ENCODE measurements around the gene TRHDE.
"Not testable (repeated sequence)": the region's sequence is repeated elsewhere in the genome, so short reads cannot be mapped to it uniquely, and the experiment has no call there.

The TRHDE gene

DNA sequence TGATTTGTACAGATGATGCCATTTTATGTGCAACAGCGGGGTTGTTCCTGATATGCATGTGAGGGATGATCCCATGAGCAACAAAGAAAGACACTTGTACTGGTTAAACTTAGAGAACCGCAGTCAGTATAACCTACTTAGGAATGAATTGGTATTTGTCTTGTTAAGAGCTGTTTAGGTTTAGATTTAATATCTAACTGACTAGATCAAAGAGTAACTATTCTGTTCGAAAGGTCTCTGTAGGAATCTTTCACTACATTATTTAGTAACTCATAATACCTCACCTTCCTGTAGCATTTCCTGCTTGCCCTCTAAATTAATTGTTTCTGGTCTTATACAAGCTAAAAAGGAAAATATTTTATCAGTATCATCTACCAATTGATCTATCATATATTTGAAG, 350.4 kb downstream of the TRHDE start:
- no peak for DNase-seq (ENCODE audit: low read depth)

DNA sequence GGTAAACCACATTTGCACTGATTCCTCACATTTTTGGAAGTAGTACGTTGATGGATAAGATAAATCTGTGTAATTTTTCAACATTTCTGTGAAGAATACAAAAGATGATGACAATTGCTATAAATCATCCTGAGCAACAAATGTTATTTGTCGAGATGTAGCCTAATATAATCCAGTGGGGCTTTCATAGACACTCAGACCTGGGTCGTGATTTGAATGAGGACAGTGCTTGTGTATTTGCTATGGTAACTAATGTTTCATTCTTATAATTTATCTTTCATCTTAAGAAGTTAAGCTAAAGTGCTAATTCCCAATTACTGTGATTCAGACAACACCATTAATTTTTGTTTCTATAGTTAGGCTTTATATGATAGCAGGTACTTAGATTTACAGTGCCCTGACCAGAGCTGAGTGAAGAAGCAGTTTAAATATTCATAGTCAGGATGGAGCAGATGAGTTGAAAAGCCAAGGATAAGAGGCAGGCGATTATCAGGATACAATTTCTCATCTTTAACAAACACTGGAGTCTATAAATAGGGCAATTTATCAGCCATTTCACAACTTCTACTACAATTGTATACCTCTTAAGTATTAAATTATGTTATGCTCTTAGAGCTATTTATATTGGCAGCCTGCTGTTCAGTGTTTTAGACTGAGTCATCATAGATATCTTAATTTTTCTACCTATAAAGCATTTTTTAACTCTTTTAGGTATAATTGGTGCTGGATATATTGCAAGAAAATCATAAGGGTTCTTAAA, 359.9 kb downstream of the TRHDE start:
- no peak for DNase-seq (ENCODE audit: low read depth)

DNA sequence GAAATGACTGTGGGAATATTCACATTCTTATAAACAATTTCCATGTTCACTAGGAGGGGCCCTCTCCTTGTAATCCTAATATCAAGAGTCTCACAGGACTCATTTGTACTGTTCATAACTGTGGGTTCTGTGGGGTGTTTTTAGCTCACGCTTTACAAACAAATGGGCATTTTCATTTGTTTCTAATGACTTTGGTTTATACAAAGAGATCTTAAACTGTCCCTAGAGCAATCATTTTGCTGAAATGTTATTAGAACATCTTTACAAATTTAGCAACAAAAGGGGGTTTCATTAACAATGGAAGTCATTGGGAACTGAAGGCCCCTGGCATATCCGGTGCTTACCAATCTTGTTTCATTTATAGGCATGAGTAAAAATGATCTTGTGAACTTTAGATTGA, 370.5 kb downstream of the TRHDE start:
- no peak for DNase-seq (ENCODE audit: low read depth)

DNA sequence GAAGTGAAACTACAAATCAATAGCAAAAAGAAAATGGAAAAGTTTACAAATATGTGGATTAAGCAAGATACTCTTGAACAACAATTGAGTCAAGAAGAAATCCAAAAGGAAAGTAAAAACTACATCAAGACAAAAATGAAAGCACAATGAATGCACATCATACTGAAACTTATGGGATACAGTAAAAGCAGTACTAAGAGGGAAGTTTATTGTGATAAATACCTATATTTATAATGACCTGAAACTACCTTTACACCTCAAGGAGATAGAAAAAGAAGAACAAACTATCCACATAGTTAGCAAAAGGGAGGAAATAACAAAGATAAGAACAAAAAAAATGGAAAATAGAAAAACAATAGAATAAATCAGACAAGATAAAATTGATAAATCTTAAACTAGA, 375.0 kb downstream of the TRHDE start:
- no peak for DNase-seq (ENCODE audit: low read depth)

DNA sequence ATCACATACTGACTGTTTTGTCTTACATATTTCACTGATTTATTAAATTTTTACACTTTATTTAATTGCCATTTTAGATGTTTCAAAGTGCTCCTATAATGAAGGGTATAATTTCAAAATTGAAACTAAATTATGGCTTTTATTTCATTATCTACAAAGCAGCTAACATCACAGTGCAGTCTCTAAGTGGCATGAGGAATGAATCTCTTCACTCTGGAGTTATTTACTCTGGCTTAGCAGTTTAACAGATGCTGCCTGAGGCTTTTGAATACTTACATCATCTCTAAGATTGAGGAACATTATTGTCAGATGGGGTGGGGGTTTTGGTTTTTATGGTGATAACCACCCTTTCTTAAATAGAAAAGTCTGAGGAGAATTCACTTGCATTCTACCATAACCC, 386.4 kb downstream of the TRHDE start:
- no peak for DNase-seq (ENCODE audit: low read depth)

DNA sequence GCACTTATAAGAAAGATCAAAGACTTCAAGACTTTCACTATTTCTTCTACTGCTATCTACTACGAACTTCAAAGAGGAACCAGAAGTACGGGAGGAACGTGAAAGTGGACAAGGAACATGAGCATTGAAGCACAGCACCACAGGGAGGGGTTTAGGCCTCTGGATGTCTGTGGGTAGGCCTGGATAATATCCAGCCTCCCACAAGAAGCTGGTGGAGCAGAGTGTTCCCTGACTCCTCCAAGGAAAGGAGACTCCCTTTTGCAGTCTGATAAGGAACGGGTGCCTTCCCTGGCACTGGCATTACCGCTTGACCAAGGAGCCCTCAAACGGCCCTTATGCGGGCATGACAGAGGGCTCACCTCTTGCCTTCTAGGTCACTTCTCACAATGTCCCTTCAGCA, 388.0 kb downstream of the TRHDE start:
- DNase-seq (ENCODE audit: low read depth): not testable (repeated sequence)

DNA sequence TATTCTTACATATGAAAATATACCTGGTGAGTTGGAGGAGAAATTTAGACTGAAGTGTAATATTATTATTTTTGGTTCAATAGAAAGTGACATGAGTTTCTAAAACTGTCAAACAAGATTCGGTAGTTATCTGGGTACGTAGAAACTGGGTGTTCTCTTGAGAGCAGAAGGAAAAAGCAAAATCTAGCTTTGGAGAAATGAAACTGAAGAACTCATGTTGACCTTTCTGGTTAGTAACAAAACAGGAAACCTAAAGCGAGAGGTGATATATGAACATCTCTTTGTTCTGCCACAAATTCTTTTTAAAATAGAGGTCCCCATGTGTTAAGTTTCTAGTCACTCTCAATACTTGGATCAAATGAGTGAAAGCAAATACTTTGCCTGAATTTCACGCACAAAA, 401.7 kb downstream of the TRHDE start:
- no peak for DNase-seq (ENCODE audit: low read depth)

DNA sequence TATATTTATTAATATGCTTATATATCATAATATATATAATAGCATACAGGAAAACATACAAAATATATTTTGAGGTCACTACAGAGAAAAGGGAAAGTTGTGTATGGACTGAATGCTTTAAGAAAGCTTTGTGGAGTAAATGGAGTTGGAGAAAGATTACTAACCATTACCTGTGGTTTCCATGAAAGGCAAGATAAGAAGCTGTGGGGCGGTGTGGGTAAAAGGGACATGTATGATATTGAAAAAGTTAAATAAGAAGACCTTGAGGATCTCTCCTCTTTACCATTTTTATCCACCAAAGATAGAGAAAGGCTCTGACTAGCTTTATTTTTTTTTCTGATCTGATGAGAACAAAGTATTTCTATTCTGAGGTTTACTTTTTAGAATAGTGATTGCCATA, 404.4 kb downstream of the TRHDE start:
- DNase-seq (ENCODE audit: low read depth): no peak

DNA sequence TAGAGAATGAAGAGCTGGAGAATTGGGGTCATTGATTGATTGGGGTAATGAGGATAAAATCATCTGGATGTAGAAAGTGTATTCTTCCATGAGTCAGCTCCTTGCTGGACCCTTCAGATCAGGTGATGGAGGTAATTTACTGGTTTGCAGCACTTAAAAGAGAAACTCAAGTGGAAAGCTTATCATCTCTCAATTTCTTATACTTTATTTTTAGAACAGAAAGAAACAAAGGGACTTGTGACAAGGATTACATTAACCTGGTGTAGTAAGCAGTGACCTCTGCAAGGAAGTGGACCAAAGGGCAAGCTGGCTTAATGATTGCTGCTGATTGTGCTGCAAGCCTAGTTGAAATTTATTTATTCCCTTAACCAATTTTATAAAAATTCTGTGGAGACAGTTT, 405.0 kb downstream of the TRHDE start:
- DNase-seq (ENCODE audit: low read depth): no peak

DNA sequence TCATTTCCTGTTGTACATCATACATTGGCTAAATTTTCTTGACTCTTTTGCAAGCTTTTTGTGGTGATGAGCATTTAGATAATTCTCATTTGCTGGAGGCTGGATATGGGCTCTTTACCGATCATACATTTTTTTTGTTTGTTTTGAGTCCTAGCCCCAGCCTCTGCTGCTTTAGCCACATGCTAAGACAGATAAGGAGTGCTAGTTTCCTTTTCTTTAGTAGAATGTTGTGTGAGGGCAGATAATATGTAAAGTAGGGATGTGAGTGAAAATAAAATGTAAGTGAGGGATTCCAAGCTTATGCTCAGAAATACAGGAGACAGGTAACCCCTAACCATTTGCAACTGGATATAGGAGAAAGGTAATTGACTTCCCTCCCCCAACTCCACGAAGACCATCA, 405.7 kb downstream of the TRHDE start:
- DNase-seq (ENCODE audit: low read depth): no peak

DNA sequence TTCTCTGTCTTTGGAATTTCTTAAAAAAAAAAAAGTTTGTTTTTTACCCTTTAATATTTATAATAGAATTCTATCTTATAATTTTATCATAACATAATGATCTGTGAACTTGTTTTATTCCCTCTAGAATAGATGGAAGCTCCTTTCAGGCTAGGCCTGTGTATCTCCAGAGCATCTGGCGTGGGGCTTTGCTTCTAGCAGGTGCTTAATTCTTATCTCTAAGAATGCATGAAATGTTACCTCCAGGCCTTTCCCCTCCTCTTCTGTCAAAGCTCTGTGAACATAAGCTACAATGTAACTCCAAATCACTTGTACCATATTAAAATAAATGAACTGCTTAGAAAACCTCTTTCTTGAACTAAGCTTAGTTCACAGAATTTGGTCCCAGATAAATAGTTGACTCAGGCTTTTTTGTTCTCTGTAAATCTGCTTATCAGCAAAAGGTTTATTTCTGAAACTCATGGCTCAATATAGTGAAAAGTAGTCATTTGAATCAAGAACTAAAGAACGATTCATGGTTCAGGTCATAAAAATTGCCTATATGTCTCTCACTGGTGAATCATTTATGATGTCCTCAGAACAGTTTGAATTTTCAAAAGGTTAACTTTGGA, 407.1 kb downstream of the TRHDE start:
- DNase-seq (ENCODE audit: low read depth): no peak

DNA sequence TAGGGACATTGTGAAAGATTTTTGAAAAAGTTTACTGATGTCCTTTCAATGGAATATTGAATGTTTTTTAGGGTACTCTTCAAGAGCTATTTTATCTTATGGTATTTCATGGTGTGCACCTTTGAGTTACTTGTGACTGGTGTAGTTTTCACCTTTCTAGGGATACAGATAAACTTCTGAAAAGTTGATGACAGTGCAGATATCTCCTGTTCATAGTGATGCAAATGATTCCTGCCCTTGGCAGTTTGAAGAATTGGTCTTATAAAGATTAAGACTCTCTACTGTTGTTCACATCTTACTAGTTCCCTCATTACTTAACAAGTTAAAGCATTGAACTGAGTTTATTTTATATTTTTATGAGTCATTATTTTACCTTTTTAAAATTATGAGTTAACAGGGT, 408.9 kb downstream of the TRHDE start:
- DNase-seq (ENCODE audit: low read depth): no peak

DNA sequence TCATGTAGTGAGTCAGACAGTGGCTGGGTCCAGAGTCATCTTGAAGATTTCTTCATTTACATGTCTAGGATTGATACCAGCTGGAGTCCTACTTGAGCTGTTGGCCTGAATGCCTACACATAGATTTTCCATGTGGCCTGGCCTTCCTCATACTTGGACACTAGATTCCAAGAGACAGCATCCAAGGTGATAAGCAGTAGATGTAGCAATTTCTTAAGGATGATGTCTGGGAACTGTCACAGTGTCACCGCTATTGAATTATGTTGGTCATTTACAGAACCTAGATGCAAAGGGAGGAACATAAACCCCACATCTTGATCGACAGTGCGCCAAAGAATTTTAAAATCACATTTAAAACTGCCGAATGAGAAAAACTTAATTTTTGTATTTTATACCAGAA, 412.3 kb downstream of the TRHDE start:
- DNase-seq (ENCODE audit: low read depth): no peak

DNA sequence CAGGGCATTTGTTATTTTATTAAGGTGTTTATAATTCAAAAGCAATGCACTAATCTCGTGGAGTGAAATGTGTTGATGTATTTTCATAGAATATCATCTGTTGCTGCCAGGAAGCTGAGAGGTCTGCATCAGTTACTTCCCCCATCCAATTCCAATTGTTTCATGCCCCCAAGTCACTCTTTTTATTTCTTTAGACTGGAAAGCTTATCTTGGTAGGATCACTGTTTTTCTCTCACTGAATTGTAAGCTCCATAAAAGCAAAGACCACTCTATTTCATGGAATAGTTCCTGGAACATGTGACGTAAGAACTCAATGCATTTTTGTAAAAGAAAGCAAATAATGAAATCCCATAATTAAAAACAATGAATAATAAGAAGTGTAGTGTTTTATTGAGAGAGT, 420.2 kb downstream of the TRHDE start:
- no peak for DNase-seq (ENCODE audit: low read depth)

DNA sequence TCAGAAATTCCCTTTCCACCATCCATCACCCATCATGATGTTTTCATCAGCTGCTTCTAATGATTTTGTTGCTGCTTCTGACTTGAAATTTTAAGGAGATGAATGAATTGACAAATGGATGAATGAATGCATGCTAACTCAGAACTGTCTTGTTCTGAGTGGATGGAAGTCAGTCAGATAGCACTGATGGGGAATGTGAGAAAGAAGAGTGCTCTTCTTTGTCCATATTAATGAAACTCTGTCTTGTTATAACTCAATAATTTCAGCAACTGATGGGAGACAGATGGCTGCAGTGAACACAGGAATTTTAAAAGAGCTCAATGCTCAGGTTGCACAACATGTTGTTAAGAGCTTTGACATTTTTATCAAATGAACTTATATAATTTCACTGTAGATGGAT, 422.0 kb downstream of the TRHDE start:
- DNase-seq (ENCODE audit: low read depth): no peak

DNA sequence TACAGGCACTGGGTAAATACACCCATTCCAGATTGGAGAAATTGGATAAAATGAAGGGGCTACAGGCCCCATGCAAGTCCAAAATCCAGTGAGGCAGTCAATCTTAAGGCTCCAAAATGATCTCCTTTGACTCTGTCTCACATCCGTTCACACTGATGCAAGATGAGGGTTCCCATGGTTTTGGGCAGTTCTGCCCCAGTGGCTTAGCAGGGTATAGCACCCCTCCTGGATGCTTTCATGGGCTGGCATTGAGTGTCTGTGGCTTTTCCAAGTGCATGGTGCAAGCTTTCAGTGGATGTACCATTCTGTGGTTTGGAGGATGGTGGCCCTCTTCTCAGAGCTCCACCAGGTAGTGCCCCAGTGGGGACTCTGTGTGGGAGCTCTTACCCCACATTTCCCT, 427.2 kb downstream of the TRHDE start:
- no peak for DNase-seq (ENCODE audit: low read depth)

DNA sequence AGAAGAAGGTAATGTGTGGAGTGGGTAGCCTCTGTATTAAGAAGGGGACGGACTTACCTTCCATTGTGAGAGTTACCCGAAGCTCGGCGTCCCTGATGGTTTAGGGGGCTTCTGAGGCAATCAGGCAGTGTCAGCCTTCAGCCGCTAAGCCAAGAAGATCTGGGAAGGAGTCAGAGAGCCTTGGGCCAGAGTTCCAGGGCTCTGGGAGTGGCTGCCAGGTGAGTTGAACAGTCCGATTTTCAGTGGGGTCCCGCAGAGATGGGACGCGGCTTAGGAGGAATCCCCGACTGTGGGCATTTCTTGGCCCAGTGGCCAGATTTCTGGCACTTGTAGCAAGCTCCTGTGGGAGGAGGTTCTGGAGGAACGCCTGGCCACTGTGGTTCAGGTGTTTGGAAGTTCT, 439.9 kb downstream of the TRHDE start:
- DNase-seq (ENCODE audit: low read depth): not testable (repeated sequence)

DNA sequence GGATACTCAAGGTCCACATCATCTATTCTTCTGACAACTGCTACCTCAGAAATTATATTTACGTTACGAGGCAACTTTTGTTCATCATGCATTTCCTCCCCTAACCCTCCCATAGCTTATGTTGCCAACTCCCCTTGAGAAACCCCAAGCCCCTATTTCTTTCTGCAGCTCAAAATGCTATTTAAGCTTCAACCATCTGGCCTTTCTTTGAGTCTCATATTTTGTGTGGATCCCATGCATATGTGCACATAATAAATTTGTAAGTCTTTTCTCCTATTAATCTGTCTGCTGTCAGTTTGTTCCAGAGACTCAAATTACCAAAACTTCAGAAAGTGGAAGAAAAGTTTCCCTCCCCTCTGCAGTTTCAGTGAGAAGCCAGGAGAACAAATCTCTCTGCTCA, 444.1 kb downstream of the TRHDE start:
- DNase-seq (ENCODE audit: low read depth): no peak

DNA sequence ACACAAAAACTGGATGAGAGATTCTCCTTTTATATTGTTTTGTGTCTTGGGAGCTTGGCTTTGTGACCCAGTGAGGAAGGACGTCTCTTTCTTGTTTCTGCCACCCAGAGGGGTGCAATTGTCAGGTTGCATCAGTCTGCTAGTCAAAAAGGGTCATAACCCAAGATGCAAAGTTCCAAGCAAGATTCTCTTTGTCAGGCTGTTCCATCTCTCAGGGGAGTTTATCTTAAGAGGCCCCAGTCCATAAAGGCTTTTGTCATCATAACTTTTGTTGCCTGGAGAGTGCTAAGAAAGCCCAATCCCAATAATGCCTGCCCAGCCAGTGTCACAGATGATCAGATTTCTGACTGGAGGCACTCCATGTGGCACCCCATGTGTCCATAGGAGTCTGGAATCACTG, 444.9 kb downstream of the TRHDE start:
- DNase-seq (ENCODE audit: low read depth): no peak

Data from stimulated activated CD8-positive, alpha-beta memory T cell treated with anti-CD3 and anti-CD28 coated beads, Interleukin-7, amount 100 ng/mL, for 24 hours (primary cell).